ENCODE measurements around the gene ARL14EP.

The ARL14EP gene

DNA sequence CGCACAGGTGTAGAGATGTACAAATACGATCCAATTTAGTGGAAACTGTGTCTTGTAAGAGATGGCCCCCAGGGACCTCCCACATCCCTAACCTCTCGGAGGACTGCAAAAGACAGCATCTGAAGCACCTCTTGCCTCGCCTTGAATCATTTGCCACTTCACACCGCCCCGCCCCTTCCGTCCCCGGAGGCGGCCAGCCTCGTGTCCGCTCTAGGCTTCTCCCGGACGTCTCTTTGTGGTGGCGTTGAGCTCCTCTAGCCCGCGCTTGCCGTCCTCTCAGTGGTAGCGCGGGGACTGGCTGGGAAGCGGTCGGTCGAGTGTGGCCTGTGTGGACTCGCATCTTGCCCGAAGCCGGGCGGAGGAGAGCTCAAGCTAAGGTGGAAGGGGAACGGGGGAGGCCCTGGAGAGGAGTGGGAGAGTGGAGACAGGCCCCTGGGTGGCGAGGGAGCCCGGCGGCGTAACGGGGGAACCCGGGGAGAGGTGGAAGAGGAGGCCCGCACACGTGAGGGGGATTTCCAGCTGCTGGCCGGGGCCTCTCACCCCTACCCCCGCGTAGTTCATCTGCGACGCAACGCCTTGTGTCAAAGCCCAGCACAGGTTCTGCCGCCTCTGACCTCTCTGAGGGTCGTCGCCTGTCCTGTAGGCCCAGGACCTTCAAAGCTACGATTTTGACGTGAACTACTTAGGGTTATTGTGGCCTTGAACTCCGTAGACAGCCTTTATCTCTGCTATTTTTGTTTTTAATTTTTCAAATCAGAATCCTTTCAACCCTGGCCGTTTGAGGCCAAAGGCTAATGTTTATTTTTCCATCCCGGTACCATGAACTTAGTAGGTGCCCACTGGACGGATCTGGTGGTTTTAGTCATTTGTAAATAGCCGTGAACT is at the start of gene ARL14EP:
Gene ARL14EP (plus strand): TSS at position 279 of the 885 bp plus-strand sequence. CDS start 7,845 bp downstream, outside the sequence.
- TF ChIP-seq ZFX (IDR thresholded peaks at IDR 0.05), result peak; percentile 96
- TF ChIP-seq, protein P1, sequence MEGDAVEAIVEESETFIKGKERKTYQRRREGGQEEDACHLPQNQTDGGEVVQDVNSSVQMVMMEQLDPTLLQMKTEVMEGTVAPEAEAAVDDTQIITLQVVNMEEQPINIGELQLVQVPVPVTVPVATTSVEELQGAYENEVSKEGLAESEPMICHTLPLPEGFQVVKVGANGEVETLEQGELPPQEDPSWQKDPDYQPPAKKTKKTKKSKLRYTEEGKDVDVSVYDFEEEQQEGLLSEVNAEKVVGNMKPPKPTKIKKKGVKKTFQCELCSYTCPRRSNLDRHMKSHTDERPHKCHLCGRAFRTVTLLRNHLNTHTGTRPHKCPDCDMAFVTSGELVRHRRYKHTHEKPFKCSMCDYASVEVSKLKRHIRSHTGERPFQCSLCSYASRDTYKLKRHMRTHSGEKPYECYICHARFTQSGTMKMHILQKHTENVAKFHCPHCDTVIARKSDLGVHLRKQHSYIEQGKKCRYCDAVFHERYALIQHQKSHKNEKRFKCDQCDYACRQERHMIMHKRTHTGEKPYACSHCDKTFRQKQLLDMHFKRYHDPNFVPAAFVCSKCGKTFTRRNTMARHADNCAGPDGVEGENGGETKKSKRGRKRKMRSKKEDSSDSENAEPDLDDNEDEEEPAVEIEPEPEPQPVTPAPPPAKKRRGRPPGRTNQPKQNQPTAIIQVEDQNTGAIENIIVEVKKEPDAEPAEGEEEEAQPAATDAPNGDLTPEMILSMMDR (conservative IDR thresholded peaks at IDR 0.05), result no peak
- H3K27ac ChIP-seq, result peak within 1 kb of the TSS; percentile 93

DNA sequence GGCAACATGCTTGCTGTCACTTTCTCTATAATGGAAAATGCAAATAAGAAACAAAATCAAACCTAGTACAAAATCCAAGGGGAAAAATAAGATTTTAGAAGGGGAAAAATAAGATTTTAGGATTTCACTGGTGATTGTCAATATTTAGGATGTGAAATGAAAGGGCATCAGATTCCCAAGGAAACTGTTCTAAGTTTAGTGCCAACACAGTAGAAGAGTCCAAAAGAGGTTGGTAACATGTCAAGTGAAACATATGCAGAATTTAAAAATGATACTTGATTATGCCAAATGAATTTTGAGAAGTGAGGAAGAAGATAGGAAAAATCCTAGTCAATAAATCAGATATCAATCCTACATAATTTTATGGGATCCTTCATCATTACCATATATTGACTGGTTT is 45.7 kb upstream of the ARL14EP start:
- no peak for TF ChIP-seq ZFX (IDR thresholded peaks at IDR 0.05)
- TF ChIP-seq, protein P1 (conservative IDR thresholded peaks at IDR 0.05), result no peak
- no peak overlapping the region for H3K27ac ChIP-seq

DNA sequence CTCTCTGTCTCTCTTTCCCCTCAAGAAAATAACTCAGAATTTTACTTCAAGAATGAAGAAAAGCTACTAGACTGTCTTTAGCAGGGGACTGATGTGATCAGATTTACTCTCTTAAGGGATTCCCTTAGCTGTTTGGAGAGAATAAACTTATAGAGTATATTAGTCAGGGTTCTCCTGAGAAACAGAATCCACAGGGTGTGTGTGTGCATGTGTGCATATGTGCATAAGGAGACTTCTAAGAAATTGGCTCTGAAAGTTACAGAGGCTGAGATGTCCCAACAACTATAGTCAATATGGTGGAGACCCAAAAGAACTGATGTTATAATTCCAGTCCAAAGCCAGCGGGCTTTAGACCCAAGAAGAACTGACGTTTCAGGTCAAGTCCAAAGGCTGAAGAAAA is 43.1 kb upstream of the ARL14EP start:
- H3K27ac ChIP-seq, result no peak overlapping the region
- TF ChIP-seq ZFX (IDR thresholded peaks at IDR 0.05), result no peak
- TF ChIP-seq, protein P1 (conservative IDR thresholded peaks at IDR 0.05), result no peak

DNA sequence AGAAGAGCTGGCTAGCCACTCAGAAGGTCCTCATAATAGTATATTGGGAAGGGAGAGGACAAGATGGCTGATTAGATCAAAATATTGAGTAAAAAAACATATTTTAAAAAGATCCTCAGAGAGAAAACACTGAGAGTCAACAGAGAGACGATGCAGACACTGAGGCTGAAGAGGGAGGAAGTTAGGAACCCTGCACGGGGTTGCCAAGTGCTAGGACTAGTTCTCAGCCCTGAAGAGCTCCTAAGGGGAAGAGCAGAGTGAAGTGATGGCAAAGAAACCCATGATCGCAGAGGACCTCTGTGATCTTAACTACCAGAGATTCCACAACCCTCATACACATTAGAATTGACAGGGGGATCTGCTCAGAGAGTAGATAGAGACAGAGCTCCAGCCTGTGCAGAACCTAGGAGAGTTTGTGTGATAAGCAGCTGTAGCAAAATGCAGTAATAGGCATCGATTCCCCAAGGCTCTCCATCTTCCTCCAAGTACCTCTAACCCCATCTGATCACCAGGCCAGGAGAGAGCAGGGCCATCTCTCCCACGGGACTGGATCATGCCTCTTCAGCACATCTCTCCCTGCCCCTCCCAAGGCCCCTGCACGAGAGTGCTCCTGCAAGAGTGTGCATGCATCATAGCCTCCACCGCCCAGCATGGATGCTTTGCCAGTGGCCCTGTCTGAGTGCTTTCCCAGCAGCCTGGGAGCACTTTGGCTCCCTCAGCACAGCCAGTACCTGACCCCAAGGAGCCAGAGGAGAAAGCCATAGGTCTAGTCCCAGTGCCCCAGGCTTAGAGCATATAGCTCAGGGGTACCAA is 41.2 kb upstream of the ARL14EP start:
- TF ChIP-seq ZFX (IDR thresholded peaks at IDR 0.05), result no peak
- TF ChIP-seq, protein P1 (conservative IDR thresholded peaks at IDR 0.05), result no peak
- H3K27ac ChIP-seq, result no peak overlapping the region

DNA sequence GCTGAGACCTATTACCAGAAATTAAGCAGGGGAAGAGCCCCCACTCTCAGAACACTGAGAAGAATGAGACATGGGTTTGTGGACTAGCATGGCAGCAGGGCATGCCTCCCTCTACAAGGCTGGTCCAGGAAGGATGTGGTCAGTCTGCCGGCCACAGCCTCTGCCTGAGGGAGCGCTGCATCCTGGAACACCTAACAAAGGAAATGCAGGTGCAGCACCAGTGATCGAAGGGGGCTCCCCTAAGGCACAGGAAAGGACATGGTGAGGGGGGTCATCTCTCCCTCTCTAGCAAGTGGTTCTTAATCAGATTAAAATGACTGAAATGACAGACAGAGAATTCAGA is 40.6 kb upstream of the ARL14EP start:
- no peak overlapping the region for H3K27ac ChIP-seq
- TF ChIP-seq, protein P1 (conservative IDR thresholded peaks at IDR 0.05), result no peak
- no peak for TF ChIP-seq ZFX (IDR thresholded peaks at IDR 0.05)

DNA sequence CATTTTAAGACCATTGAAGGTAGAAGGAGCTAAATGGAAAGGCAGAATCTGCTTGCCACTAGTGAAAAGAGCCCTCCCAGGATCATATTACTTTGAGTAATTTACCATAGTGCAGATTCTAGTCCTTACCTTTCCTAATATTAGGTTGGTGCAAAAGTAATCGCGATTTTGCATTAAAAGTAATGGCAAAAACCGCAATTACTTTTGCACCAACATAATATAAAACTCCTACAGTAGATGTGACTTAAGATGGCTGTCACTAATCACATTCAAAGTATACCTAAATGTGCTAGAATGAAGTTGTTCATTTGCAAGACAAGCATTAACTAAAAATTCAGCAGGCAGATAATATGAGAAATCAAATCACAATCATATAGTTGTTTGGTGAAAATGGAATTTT is 38.1 kb upstream of the ARL14EP start:
- TF ChIP-seq, protein P1 (conservative IDR thresholded peaks at IDR 0.05), result no peak
- TF ChIP-seq ZFX (IDR thresholded peaks at IDR 0.05), result no peak
- H3K27ac ChIP-seq, result no peak overlapping the region

Measured in C4-2B (cell line).